IPS-18c (cell line): ENCODE measurements around the gene ICAM3.
A peak's percentile ranks its signal among the peaks of the same experiment; 100 is the strongest.

ENCODE experiments used
- H3K4me3 ChIP-seq: 2 replicates; pipeline ENCODE4 v1.7.0; 2013; ENCODE audit warnings: low read depth, mild to moderate bottlenecking, low read length, moderate library complexity; ENCODE audit not compliant: insufficient read depth
- H3K9me3 ChIP-seq: one replicate; pipeline ENCODE4 v1.6.1; 2013; ENCODE audit warnings: mild to moderate bottlenecking, low read length, moderate library complexity; ENCODE audit not compliant: control insufficient read depth, insufficient read depth

The ICAM3 gene

DNA sequence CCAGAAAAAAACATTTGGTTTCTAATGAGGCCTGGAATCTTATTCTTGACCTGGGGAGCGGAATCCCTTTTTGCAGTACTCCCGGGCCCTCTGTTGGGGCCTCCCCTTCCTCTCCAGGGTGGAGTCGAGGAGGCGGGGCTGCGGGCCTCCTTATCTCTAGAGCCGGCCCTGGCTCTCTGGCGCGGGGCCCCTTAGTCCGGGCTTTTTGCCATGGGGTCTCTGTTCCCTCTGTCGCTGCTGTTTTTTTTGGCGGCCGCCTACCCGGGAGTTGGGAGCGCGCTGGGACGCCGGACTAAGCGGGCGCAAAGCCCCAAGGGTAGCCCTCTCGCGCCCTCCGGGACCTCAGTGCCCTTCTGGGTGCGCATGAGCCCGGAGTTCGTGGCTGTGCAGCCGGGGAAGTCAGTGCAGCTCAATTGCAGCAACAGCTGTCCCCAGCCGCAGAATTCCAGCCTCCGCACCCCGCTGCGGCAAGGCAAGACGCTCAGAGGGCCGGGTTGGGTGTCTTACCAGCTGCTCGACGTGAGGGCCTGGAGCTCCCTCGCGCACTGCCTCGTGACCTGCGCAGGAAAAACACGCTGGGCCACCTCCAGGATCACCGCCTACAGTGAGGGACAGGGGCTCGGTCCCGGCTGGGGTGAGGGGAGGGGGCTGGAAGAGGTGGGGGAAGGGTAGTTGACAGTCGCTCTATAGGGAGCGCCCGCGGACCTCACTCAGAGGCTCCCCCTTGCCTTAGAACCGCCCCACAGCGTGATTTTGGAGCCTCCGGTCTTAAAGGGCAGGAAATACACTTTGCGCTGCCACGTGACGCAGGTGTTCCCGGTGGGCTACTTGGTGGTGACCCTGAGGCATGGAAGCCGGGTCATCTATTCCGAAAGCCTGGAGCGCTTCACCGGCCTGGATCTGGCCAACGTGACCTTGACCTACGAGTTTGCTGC is 52.4 kb downstream of the ICAM3 start, which contains the start of gene ICAM4:
Gene ICAM4 (plus strand): TSS at position 153 of the 935 bp plus-strand sequence. CDS start 58 bp downstream, at position 211.
- Histone ChIP-seq H3K4me3 (peak within 1 kb of the TSS; percentile 53), H3K9me3 (no peaks in the 10 kb centered on the region)

DNA sequence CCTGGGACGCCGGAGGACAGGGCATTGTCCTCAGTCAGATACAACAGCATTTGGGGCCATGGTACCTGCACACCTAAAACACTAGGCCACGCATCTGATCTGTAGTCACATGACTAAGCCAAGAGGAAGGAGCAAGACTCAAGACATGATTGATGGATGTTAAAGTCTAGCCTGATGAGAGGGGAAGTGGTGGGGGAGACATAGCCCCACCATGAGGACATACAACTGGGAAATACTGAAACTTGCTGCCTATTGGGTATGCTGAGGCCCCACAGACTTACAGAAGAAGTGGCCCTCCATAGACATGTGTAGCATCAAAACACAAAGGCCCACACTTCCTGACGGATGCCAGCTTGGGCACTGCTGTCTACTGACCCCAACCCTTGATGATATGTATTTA is 54.0 kb downstream of the ICAM3 start:
- Histone ChIP-seq H3K4me3 (no peak overlapping the region), H3K9me3 (no peaks in the 10 kb centered on the region)

- Histone ChIP-seq H3K9me3 (no peaks in the 10 kb centered on the region), H3K4me3 (no peak overlapping the region)
Measured at GRCh38 chr19:10284960-10285278, 54.5 kb downstream of the ICAM3 start.

GRCh38 chr19:10284065-10284959 is 55.1 kb downstream of the ICAM3 start:
- no peak overlapping the region for H3K4me3 ChIP-seq
- H3K9me3 ChIP-seq = no peaks in the 10 kb centered on the region
